WTC11 (cell line): ENCODE measurements around the gene CDH12. TPM values are rescaled to one million over a fixed set of nuclear protein-coding genes. Genes with fewer than 3 reads are reported as not detected.

Experiments used
- ATAC-seq: fragments of 200-7000 bp; cut with Tn5 transposase; 2 replicates; pipeline ENCODE4 v1.10.0; 2021; ENCODE audit warnings: mild to moderate bottlenecking, moderate library complexity
- CTCF ChIA-PET: fragments of 300-600 bp; sonication (Branson Sonifier 250); formaldehyde crosslinking; loops from one replicate; lab custom pipeline; 2021; ENCODE audit warnings: antibody characterized with exemption; lab: Charles Lee
- POLR2A ChIA-PET: fragments of 350-600 bp; sonication (Branson Sonifier 250); formaldehyde crosslinking; loops from one replicate; lab custom pipeline; 2021; ENCODE audit warnings: antibody characterized with exemption; lab: Charles Lee
- DNase-seq: peaks from one replicate; pipeline ENCODE4 v3.0.0; 2021; ENCODE audit warnings: low spot score
- H3K27ac Mint-ChIP-seq: 2 replicates; pipeline ENCODE4 v1.8.0; 2021; ENCODE audit warnings: mixed read lengths
- H3K27me3 Mint-ChIP-seq: 2 replicates; pipeline ENCODE4 v1.8.0; 2021; ENCODE audit warnings: low read depth, mild to moderate bottlenecking, moderate library complexity, mixed read lengths
- H3K36me3 Mint-ChIP-seq: 2 replicates; pipeline ENCODE4 v1.8.0; 2021; ENCODE audit warnings: mixed read lengths
- H3K4me1 Mint-ChIP-seq: 2 replicates; pipeline ENCODE4 v1.8.0; 2022; ENCODE audit warnings: mixed read lengths
- H3K4me3 Mint-ChIP-seq: 2 replicates; pipeline ENCODE4 v1.8.0; 2021; ENCODE audit warnings: mild to moderate bottlenecking, moderate library complexity, mixed read lengths
- H3K9me3 Mint-ChIP-seq: 2 replicates; pipeline ENCODE4 v1.8.0; 2021; ENCODE audit warnings: mixed read lengths
- ARID4B ChIP-seq: sonication (generic); formaldehyde crosslinking; IDR thresholded peaks from 2 replicates; pipeline ENCODE4 v1.8.0; 2023; ENCODE audit warnings: missing genetic modification reagents, mild to moderate bottlenecking, borderline replicate concordance
- ATF1 ChIP-seq: sonication (generic); formaldehyde crosslinking; IDR thresholded peaks from 2 replicates; pipeline ENCODE4 v1.8.1; 2023; ENCODE audit warnings: mild to moderate bottlenecking, moderate library complexity, missing genetic modification reagents
- ATF2 ChIP-seq: sonication (generic); formaldehyde crosslinking; IDR thresholded peaks from 2 replicates; pipeline ENCODE4 v1.8.1; 2022; ENCODE audit warnings: low read depth, missing genetic modification reagents, borderline replicate concordance
- ATF6 ChIP-seq: sonication (generic); formaldehyde crosslinking; IDR thresholded peaks from 2 replicates; pipeline ENCODE4 v1.8.1; 2023; ENCODE audit warnings: mild to moderate bottlenecking, missing genetic modification reagents
- CTCF ChIP-seq: fragments of 200-600 bp; IDR thresholded peaks from 2 replicates; pipeline ENCODE4 v1.8.0; 2022; ENCODE audit warnings: antibody characterized with exemption
- EMX1 ChIP-seq: fragments of 250-450 bp; sonication (Bioruptor Pico); IDR thresholded peaks from 2 replicates; pipeline ENCODE4 v1.8.0; 2021; ENCODE audit warnings: mild to moderate bottlenecking
- IRF2 ChIP-seq: sonication (generic); formaldehyde crosslinking; IDR thresholded peaks from 2 replicates; pipeline ENCODE4 v1.8.0; 2022; ENCODE audit warnings: low read depth, missing genetic modification reagents, borderline replicate concordance
- JAZF1 ChIP-seq: fragments of 250-450 bp; sonication (Bioruptor Pico); IDR thresholded peaks from 2 replicates; pipeline ENCODE4 v1.9.0; 2021; ENCODE audit warnings: moderate library complexity, mild to moderate bottlenecking, inconsistent platforms
- MAX ChIP-seq: sonication (generic); formaldehyde crosslinking; IDR thresholded peaks from 2 replicates; pipeline ENCODE4 v1.8.0; 2022; ENCODE audit warnings: mild to moderate bottlenecking, missing genetic modification reagents
- NFE2L1 ChIP-seq: sonication (generic); formaldehyde crosslinking; IDR thresholded peaks from 2 replicates; pipeline ENCODE4 v1.8.1; 2023; ENCODE audit warnings: missing genetic modification reagents
- NR3C1 ChIP-seq: sonication (generic); formaldehyde crosslinking; conservative IDR thresholded peaks from 2 replicates; pipeline ENCODE4 v1.8.1; 2023; ENCODE audit warnings: low read depth, mild to moderate bottlenecking, missing genetic modification reagents
- PRDM15 ChIP-seq: sonication (generic); formaldehyde crosslinking; IDR thresholded peaks from 2 replicates; pipeline ENCODE4 v1.8.0; 2022; ENCODE audit warnings: missing genetic modification reagents
- SMAD4 ChIP-seq: sonication (generic); formaldehyde crosslinking; IDR thresholded peaks from 2 replicates; pipeline ENCODE4 v1.8.0; 2022; ENCODE audit warnings: mild to moderate bottlenecking, missing genetic modification reagents
- SP1 ChIP-seq: sonication (generic); formaldehyde crosslinking; conservative IDR thresholded peaks from 2 replicates; pipeline ENCODE4 v1.8.1; 2022; ENCODE audit warnings: missing genetic modification reagents
- ZNF263 ChIP-seq: sonication (generic); formaldehyde crosslinking; IDR thresholded peaks from 2 replicates; pipeline ENCODE4 v1.8.1; 2022; ENCODE audit warnings: low read depth, mild to moderate bottlenecking, moderate library complexity, missing genetic modification reagents
- ZNF281 ChIP-seq: sonication (generic); formaldehyde crosslinking; IDR thresholded peaks from 2 replicates; pipeline ENCODE4 v1.8.0; 2023; ENCODE audit warnings: mild to moderate bottlenecking, missing genetic modification reagents
- ZNF396 ChIP-seq: fragments of 250-450 bp; sonication (Bioruptor Pico); IDR thresholded peaks from 2 replicates; pipeline ENCODE4 v1.8.0; 2021; ENCODE audit warnings: mild to moderate bottlenecking, moderate library complexity, borderline replicate concordance
- ZNF671 ChIP-seq: fragments of 250-450 bp; sonication (Bioruptor Pico); IDR thresholded peaks from 2 replicates; pipeline ENCODE4 v1.8.0; 2021; ENCODE audit warnings: mild to moderate bottlenecking
- total RNA-seq: library from RNA; stranded (reverse); gene quantifications from 3 replicates; pipeline ENCODE4 v1.2.3, GENCODE V29; 2021

The CDH12 gene
- total RNA-seq, 1 experiment from 2014 or later, result not detected

GRCh38 chr5:22596404-22596970, 256.7 kb downstream of the CDH12 start (continued):
- TF ChIP-seq PRDM15 (CRISPR knock-in tag) (no peak), ATF1 (CRISPR knock-in tag) (no peak)
- TF ChIP-seq, all 79 proteins: peak for 0

- H3K4me1 Mint-ChIP-seq, result no peaks in the 10 kb centered on the region
- ATAC-seq, result no peak
- no peak overlapping the region for H3K4me3 Mint-ChIP-seq
- TF ChIP-seq ZNF263 (CRISPR knock-in tag) (no peak), CTCF (no peak), ZNF671 (no peak), JAZF1 (CRISPR knock-in tag) (no peak), ATF2 (CRISPR knock-in tag) (no peak), EMX1 (CRISPR knock-in tag) (no peak), NFE2L1 (CRISPR knock-in tag) (no peak), ATF6 (no peak), MAX (CRISPR knock-in tag) (no peak), NR3C1 (CRISPR knock-in tag) (no peak), ZNF281 (CRISPR knock-in tag) (no peak), ZNF396 (CRISPR knock-in tag) (no peak), ARID4B (no peak), SMAD4 (no peak), IRF2 (CRISPR knock-in tag) (no peak), SP1 (no peak)
- CTCF ChIA-PET, result no interaction called here
- H3K27ac Mint-ChIP-seq, result no peak overlapping the region
- POLR2A ChIA-PET, result no interaction called here
- no peaks in the 10 kb centered on the region for H3K27me3 Mint-ChIP-seq
- no peak for DNase-seq
- no peaks in the 10 kb centered on the region for H3K36me3 Mint-ChIP-seq
- no peaks in the 10 kb centered on the region for H3K9me3 Mint-ChIP-seq
Observed at GRCh38 chr5:22594491-22594890, 258.7 kb downstream of the CDH12 start.
